NCI-H1694 treated with DMSO at 0.1 percent for 48 hours (cell line): ENCODE data around the gene TNXB.
"Not testable (repeated sequence)": the region's sequence is repeated elsewhere in the genome, so short reads cannot be mapped to it uniquely, and the experiment has no call there.

Source experiments
- DNase-seq: peaks from one replicate; lab custom pipeline; 2025; lab: John Stamatoyannopoulos, UW

TNXB gene

GRCh38 chr6:32060966-32061655 is 48.0 kb downstream of the TNXB start:
- DNase-seq = no peak

- DNase-seq = no peak
Observed at GRCh38 chr6:32058511-32058963, 50.6 kb downstream of the TNXB start.

GRCh38 chr6:32057966-32058365 is 51.2 kb downstream of the TNXB start:
- no peak for DNase-seq

- no peak for DNase-seq
Observed at GRCh38 chr6:32056254-32056653, 52.9 kb downstream of the TNXB start.

- DNase-seq = not testable (repeated sequence)
Observed at GRCh38 chr6:32055756-32056155, 53.4 kb downstream of the TNXB start.

GRCh38 chr6:32053314-32053713 is 55.8 kb downstream of the TNXB start:
- DNase-seq = not testable (repeated sequence)

GRCh38 chr6:32052626-32053025 is 56.5 kb downstream of the TNXB start:
- not testable (repeated sequence) for DNase-seq

GRCh38 chr6:32050562-32050961 is 58.6 kb downstream of the TNXB start:
- no peak for DNase-seq

GRCh38 chr6:32049736-32050135 is 59.4 kb downstream of the TNXB start:
- not testable (repeated sequence) for DNase-seq

- not testable (repeated sequence) for DNase-seq
Observed at GRCh38 chr6:32049149-32049548, 60.0 kb downstream of the TNXB start.

- DNase-seq = peak; percentile 0
Observed at GRCh38 chr6:32047855-32048766, 61.0 kb downstream of the TNXB start.

GRCh38 chr6:32047539-32047854 is 61.6 kb downstream of the TNXB start:
- no peak for DNase-seq

- DNase-seq = no peak
Observed at GRCh38 chr6:32047084-32047478, 62.1 kb downstream of the TNXB start.

- DNase-seq = no peak
Observed at GRCh38 chr6:32046450-32047083, 62.6 kb downstream of the TNXB start.

- DNase-seq = no peak
Observed at GRCh38 chr6:32045811-32046449, 63.2 kb downstream of the TNXB start.

- not testable (repeated sequence) for DNase-seq
Observed at GRCh38 chr6:32044916-32045315, 64.2 kb downstream of the TNXB start.

- not testable (repeated sequence) for DNase-seq
Observed at GRCh38 chr6:32043589-32044380, 65.4 kb downstream of the TNXB start.

GRCh38 chr6:32042276-32042675 is 66.9 kb downstream of the TNXB start:
- not testable (repeated sequence) for DNase-seq

GRCh38 chr6:32041385-32041784 is 67.8 kb downstream of the TNXB start:
- DNase-seq = not testable (repeated sequence)

GRCh38 chr6:32041050-32041321 is 68.2 kb downstream of the TNXB start:
- DNase-seq = not testable (repeated sequence)

GRCh38 chr6:32040299-32041049 is 68.7 kb downstream of the TNXB start:
- not testable (repeated sequence) for DNase-seq
